HAP-1 (cell line): ENCODE results near the gene OR1J4.
"Not testable (repeated sequence)": the region's sequence is repeated elsewhere in the genome, so short reads cannot be mapped to it uniquely, and the experiment has no call there.

Experiments used
- DNase-seq, 2 experiments: peaks; one replicate each; pipeline ENCODE4 v3.0.0-alpha.2; 2016 to 2020; ENCODE audit warnings: low spot score in 2 of 2
- H3K27me3 ChIP-seq: fragments of 250-450 bp; sonication (Bioruptor Pico); 2 replicates; pipeline ENCODE4 v1.5.1; 2020; ENCODE audit warnings: low read depth, mild to moderate bottlenecking, moderate library complexity
- H3K36me3 ChIP-seq: fragments of 250-450 bp; sonication (Bioruptor Pico); replicated peaks from 2 replicates; pipeline ENCODE4 v1.5.1; 2020; ENCODE audit warnings: mild to moderate bottlenecking
- H3K4me1 ChIP-seq: fragments of 250-450 bp; sonication (Bioruptor Pico); 2 replicates; pipeline ENCODE4 v1.5.1; 2020; ENCODE audit warnings: mild to moderate bottlenecking
- H3K4me3 ChIP-seq: fragments of 250-450 bp; sonication (Bioruptor Pico); 2 replicates; pipeline ENCODE4 v1.5.1; 2020; ENCODE audit warnings: mild to moderate bottlenecking, moderate library complexity
- H3K9me3 ChIP-seq: fragments of 250-450 bp; sonication (Bioruptor Pico); 2 replicates; pipeline ENCODE4 v1.5.1; 2020; ENCODE audit warnings: mild to moderate bottlenecking, moderate library complexity
- in situ Hi-C: fragments of 300-500 bp; cut with MboI; formaldehyde crosslinking; loops from 3 replicates; pipeline ENCODE4 v1.14.3; 2020; ENCODE audit warnings: low sequenced_read_pairs, inconsistent platforms, mixed read lengths

Gene OR1J4, protein sequence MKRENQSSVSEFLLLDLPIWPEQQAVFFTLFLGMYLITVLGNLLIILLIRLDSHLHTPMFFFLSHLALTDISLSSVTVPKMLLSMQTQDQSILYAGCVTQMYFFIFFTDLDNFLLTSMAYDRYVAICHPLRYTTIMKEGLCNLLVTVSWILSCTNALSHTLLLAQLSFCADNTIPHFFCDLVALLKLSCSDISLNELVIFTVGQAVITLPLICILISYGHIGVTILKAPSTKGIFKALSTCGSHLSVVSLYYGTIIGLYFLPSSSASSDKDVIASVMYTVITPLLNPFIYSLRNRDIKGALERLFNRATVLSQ

DNA sequence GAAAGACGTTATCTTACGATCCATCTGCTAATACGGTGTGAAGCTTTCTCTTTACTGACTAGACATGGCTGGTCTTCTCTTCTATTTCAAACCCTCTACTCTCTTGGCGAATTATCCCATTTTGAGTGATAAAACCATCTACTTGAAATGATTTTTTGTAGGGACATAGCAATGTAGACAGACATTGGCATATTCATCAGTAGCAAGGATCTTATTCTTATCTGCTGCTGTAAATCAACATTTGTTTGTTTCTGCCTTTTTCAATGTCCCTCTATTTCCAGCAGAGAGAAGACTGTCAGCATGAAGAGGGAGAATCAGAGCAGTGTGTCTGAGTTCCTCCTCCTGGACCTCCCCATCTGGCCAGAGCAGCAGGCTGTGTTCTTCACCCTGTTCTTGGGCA, at the start of gene OR1J4:
Gene OR1J4, plus strand, starts transcription at position 301 of the 400 bp plus-strand sequence. Its CDS starts 0 bp downstream, at position 301.
- H3K27me3 ChIP-seq = no peaks in the 10 kb centered on the region
- H3K4me1 ChIP-seq = no peaks in the 10 kb centered on the region
- no peak within 1 kb of the TSS for H3K4me3 ChIP-seq
- H3K9me3 ChIP-seq = no peaks in the 10 kb centered on the region
- no peak for DNase-seq
- in situ Hi-C loops = no loop called here
- no peaks in the 10 kb centered on the region for H3K36me3 ChIP-seq

DNA sequence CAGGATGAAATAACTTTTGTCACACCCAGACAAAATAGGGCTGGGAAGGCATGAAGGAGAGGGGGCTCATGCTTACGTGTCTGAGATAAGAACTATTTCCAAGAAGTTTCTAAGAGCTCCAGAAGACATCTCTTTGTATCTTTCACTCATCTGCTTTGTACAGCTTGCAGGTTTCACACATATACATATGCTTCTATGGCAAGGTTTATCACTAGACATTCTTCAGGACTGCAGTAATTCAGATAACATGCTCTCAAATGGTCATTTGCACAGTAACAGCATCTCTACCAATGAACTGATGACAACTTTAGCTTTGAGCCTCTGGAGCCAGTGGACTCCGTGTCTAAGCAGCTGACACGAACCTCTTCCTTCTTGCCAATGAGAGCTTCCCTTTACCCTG, 44.4 kb upstream of the OR1J4 start:
- Histone ChIP-seq H3K9me3 (no peaks in the 10 kb centered on the region), H3K4me3 (no peak overlapping the region), H3K4me1 (no peaks in the 10 kb centered on the region), H3K27me3 (peaks cover 5% of the 10 kb centered on the region; the same call in 1 of the 2 replicates), H3K36me3 (no peaks in the 10 kb centered on the region)
- no peak for DNase-seq
- in situ Hi-C loops = loop anchor here (25.0 kb wide), 2 partner anchors 362 to 863 kb away; no protein-coding TSS in a partner anchor

DNA sequence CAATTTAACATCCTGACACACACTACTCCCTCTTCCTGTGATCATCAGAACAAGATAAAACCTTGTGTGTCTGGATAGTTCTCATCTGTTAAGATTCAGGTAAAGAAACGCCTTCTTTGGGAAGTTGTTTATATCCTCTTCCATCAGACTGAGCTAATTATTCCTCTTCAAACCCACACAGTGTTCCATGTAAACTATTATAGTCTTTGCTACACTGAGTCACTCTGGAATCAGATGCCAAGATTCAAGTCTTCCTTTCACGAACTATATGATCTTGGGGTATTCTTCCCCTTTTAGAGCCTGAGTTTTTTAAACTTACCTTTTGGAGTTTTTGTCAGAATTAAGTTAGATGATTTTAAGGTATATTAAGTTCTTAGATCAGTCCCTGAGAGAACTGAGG, 43.2 kb upstream of the OR1J4 start:
- in situ Hi-C loops = no loop called here
- peaks cover 5% of the 10 kb centered on the region; the same call in 1 of the 2 replicates for H3K27me3 ChIP-seq
- no peaks in the 10 kb centered on the region for H3K9me3 ChIP-seq

DNA sequence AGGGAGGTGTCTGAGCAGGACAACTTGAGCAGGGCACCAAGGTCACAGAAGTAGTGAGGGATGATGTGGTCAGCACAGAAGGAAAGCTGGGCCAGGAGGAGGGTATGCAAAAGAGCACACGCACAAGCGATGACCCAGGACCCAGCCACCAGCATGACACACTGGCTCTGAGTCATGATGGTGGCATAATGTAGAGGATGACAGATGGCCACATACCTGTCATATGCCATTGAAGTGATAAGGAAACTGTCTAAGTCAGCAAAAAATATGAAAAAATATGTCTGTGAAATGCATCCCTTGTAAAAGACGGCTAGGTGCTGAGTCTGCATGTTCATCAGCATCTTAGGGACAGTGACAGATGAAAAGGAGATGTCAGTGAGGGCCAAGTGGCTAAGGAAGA, 41.6 kb upstream of the OR1J4 start:
- Histone ChIP-seq H3K27me3 (peaks cover 5% of the 10 kb centered on the region; the same call in 1 of the 2 replicates), H3K9me3 (no peaks in the 10 kb centered on the region), H3K4me3 (no peak overlapping the region), H3K4me1 (no peaks in the 10 kb centered on the region), H3K36me3 (no peaks in the 10 kb centered on the region)
- in situ Hi-C loops = no loop called here
- DNase-seq = no peak

More for the DNA sequence above, 43.2 kb upstream of the OR1J4 start:
- no peak for DNase-seq
- no peaks in the 10 kb centered on the region for H3K36me3 ChIP-seq
- no peak overlapping the region for H3K4me3 ChIP-seq
- H3K4me1 ChIP-seq = no peaks in the 10 kb centered on the region

DNA sequence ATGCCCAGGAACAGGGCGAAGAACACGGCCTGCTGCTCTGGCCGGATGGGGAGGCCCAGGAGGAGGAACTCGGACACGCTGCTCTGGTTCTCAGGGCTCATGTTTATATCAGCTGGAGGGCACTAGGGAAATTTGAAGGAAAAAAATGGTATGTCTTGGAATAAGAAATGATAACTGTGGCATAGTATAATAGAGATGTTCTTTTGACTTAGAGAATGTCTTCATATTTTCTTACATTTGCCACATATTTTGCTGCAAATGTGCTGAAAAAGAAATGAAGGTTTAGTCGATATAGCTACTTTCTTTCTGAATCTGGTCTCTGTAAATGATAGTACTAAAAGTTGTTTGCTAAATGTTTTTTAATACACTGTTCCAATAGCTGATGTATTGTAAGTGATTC, 41.1 kb upstream of the OR1J4 start, which contains the start of gene OR1J1:
Gene OR1J1, minus strand, starts transcription at position 101 of the 400 bp plus-strand sequence. Its CDS starts 0 bp downstream, at position 101.
- in situ Hi-C loops = no loop called here
- no peak within 1 kb of the TSS for H3K4me3 ChIP-seq
- no peaks in the 10 kb centered on the region for H3K9me3 ChIP-seq
- peaks cover 5% of the 10 kb centered on the region; the same call in 1 of the 2 replicates for H3K27me3 ChIP-seq
- H3K4me1 ChIP-seq = no peaks in the 10 kb centered on the region
- no peaks in the 10 kb centered on the region for H3K36me3 ChIP-seq
- no peak for DNase-seq

DNA sequence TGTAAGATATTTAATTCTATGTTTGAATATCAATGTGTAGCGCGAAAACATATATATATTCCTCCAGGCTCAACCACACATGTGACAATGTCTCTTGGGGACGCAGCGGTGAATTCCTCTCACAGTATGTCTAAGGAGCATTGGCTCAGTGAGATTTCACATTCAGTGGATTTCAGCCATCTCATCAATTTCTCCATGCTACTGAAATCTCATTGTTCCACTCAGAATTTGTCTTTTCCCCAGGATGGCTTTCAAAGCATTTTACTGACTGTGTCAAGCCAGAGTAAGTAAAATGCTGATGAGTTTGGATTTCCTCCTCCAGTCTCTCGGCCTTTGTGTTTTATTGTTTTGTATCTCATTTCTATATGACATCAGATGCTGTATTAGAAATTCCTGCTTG, 39.9 kb upstream of the OR1J4 start:
- Histone ChIP-seq H3K27me3 (peaks cover 3% of the 10 kb centered on the region; the same call in 1 of the 2 replicates), H3K9me3 (no peaks in the 10 kb centered on the region), H3K36me3 (no peaks in the 10 kb centered on the region), H3K4me3 (no peak overlapping the region), H3K4me1 (no peaks in the 10 kb centered on the region)
- DNase-seq = no peak
- in situ Hi-C loops = no loop called here

DNA sequence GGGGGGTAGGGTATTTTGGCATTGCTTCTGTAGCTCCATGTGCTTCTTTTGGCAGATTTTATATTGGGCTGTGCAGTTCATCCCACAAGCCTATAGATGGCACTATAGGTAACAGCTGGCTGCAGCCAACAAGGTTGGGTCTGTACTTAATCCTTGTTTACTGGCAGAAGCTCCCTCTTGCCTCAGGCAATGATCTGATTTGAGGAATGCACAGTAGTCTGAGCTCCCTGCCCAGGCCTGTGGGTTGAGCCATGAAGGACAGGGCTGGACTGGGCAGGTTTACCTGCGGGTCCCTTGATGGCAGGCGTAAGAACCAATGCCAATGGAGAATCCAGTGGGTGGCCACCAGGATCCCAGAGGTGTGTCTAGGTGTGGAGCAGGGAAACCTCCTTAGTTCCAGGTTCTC, 20.1 kb upstream of the OR1J4 start:
- Histone ChIP-seq H3K4me3 (no peak overlapping the region), H3K36me3 (no peaks in the 10 kb centered on the region), H3K9me3 (no peaks in the 10 kb centered on the region), H3K27me3 (peaks cover 4% of the 10 kb centered on the region; the same call in 1 of the 2 replicates), H3K4me1 (no peaks in the 10 kb centered on the region)
- in situ Hi-C loops = no loop called here
- DNase-seq = peak; percentile 39 to 68

DNA sequence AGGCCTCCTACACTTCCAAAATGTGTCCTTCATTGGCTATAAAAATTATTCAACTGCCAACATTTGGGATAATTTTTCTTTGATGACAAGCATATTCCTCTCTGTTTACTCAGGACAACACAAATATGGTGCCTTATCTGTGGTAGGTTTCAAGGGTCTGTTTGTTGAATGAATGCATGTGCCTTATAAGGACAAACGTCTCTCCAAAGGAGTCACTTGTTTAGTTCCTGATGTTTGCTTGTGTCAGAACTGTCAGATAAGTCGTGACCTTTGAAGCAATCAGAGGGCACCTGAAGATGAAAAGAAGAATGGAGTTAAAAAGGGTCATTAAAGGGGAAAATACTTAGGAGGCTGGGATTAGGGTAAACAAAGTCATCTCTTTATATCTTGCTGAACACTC, 12.0 kb upstream of the OR1J4 start:
- H3K9me3 ChIP-seq = no peaks in the 10 kb centered on the region
- H3K27me3 ChIP-seq = peaks cover 8% of the 10 kb centered on the region; the same call in 1 of the 2 replicates
- no peaks in the 10 kb centered on the region for H3K36me3 ChIP-seq
- no peak overlapping the region for H3K4me3 ChIP-seq
- in situ Hi-C loops = no loop called here
- no peak for DNase-seq
- H3K4me1 ChIP-seq = no peaks in the 10 kb centered on the region

DNA sequence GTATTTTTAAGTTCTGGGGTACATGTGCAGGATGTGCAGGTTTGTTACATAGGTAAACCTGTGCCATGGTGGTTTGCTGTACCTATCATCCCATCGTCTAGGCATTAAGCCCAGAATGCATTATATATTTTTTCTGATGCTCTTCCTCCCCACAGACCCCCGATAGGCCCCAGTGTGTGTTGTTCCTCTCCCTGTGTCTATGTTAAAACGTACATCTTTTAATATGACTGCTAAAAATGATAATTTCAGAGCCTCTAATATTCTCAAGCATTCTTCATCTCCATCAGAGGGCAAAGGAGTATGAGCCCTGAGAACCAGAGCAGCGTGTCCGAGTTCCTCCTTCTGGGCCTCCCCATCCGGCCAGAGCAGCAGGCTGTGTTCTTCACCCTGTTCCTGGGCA, 8.4 kb upstream of the OR1J4 start, which contains the start of gene OR1J2:
Gene OR1J2, plus strand, starts transcription at position 301 of the 400 bp plus-strand sequence. Its CDS starts 0 bp downstream, at position 301.
- in situ Hi-C loops = no loop called here
- peaks cover 13% of the 10 kb centered on the region; the same call in 1 of the 2 replicates for H3K27me3 ChIP-seq

DNA sequence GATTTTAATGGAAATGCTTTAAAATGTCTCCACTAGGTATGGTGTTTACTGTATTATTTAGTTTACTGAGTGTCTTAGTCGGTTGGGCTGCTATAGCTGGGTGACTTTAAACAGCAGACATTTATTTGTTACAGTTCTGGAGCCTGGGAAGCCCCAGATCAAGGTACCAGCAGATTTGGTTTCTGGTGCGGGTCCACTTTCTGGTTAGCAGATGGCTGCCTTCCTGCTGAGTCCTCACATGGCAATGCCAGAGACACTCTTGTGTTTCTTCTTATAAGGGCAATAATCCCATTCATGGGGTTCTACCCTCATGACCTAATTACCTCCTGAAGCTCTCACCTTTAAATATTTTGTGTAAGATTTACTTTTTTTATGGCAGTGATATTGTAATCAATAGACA, 715 bp upstream of the OR1J4 start:
- DNase-seq = no peak
- Histone ChIP-seq H3K4me1 (no peaks in the 10 kb centered on the region), H3K4me3 (no peak overlapping the region), H3K27me3 (0 out of 2 replicates have a peak, but pooled peaks cover under 1% of the 10 kb centered on the region), H3K36me3 (no peaks in the 10 kb centered on the region), H3K9me3 (no peaks in the 10 kb centered on the region)
- in situ Hi-C loops = no loop called here

More for the DNA sequence above, 8.4 kb upstream of the OR1J4 start, which contains the start of gene OR1J2:
- H3K9me3 ChIP-seq = no peaks in the 10 kb centered on the region
- H3K4me3 ChIP-seq = no peak within 1 kb of the TSS
- DNase-seq = no peak
- H3K36me3 ChIP-seq = no peaks in the 10 kb centered on the region
- no peaks in the 10 kb centered on the region for H3K4me1 ChIP-seq

DNA sequence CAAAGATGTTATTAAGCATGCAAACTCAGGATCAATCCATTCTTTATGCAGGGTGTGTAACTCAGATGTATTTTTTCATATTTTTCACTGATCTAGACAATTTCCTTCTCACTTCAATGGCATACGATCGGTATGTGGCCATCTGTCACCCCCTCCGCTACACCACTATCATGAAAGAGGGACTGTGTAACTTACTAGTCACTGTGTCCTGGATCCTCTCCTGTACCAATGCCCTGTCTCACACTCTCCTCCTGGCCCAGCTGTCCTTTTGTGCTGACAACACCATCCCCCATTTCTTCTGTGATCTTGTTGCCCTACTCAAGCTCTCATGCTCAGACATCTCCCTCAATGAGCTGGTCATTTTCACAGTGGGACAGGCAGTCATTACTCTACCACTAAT, 435 bp downstream of the OR1J4 start:
- in situ Hi-C loops = no loop called here
- no peaks in the 10 kb centered on the region for H3K4me1 ChIP-seq
- no peaks in the 10 kb centered on the region for H3K9me3 ChIP-seq
- no peaks in the 10 kb centered on the region for H3K27me3 ChIP-seq
- no peak overlapping the region for H3K4me3 ChIP-seq
- DNase-seq = no peak
- H3K36me3 ChIP-seq = no peaks in the 10 kb centered on the region

DNA sequence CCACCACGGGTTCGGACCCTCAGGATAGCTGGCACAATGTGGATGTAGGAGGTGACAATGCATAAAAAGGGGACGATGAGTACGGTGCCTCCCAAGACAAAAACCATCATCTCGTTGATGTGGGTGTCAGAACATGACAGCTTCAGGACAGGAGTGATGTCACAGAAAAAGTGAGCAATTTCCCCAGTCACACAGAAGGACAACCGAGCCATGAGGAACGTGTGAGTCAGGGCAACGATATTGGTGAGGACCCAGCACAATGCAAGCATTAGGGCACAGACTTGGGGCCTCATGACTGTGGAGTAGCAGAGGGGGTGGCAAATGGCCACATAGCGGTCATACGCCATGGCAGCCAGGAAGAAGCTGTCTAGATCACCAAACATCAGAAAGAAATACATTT, 7.7 kb downstream of the OR1J4 start:
- Histone ChIP-seq H3K9me3 (no peaks in the 10 kb centered on the region), H3K4me1 (no peaks in the 10 kb centered on the region), H3K36me3 (no peaks in the 10 kb centered on the region), H3K4me3 (no peak overlapping the region), H3K27me3 (peaks cover 3% of the 10 kb centered on the region; the same call in 1 of the 2 replicates)
- in situ Hi-C loops = no loop called here
- DNase-seq = no peak

DNA sequence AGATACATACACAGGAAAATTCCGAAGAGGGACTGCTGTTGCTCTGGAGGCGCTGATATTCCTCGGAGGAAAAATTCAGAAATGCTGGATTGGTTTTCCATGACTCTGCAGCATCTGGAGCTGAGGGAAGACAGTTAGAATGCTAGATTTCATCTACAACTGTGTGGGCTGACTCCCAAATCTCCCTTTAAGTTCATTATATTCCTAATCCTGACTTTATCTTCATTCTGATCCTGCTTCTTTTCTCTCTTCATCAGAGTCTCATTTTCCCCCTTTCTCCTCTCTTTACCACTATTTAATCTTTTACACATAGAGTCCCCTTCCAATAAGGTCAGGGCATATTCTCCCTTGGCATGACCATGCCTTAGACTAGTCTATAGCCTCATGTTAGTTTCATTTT, 8.3 kb downstream of the OR1J4 start, which contains the start of gene OR1N1:
Gene OR1N1, minus strand, starts transcription at position 101 of the 400 bp plus-strand sequence. Its CDS starts 0 bp downstream, at position 101.
- DNase-seq = no peak
- in situ Hi-C loops = no loop called here

DNA sequence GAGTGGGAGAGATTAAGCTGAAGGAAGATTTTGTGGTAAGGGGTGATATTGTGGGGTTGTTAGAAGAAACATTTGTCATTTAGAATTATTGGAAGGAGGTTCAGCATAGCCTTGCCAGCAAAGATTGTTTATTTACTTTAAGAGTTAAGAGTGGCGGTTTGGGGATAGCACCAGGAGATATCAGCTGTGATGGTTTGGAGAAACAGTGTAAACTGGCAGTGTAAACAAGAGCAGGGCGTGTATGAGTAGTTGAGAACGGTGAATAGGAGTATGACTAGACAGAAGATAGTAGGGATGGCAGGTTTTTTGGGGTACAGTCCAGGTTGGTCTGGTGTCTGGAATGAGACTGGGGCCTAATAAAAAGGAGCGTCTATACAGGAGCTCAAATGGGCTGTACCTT, 12.2 kb downstream of the OR1J4 start:
- in situ Hi-C loops, H3K36me3 ChIP-seq, H3K4me3 ChIP-seq: not testable (repeated sequence)

More for the DNA sequence above, 8.3 kb downstream of the OR1J4 start, which contains the start of gene OR1N1:
- H3K36me3 ChIP-seq = no peaks in the 10 kb centered on the region
- no peaks in the 10 kb centered on the region for H3K4me1 ChIP-seq
- H3K27me3 ChIP-seq = peaks cover 3% of the 10 kb centered on the region; the same call in 1 of the 2 replicates
- H3K9me3 ChIP-seq = no peaks in the 10 kb centered on the region
- H3K4me3 ChIP-seq = no peak within 1 kb of the TSS

More for the DNA sequence above, 12.2 kb downstream of the OR1J4 start:
- not testable (repeated sequence) for H3K9me3 ChIP-seq, H3K27me3 ChIP-seq, DNase-seq, H3K4me1 ChIP-seq
